Esophagus muscularis mucosa (tissue), 4 donors: ENCODE data around the gene SLC22A4.

Experiments used
- CTCF ChIP-seq, 3 experiments: fragments of 200-600 bp in 2 of 3; fragments of 450-650 bp in 1 of 3; sonication (generic) in 2 of 3; IDR thresholded peaks; one replicate each; pipeline ENCODE4 v1.5.1; 2017 to 2019; ENCODE audit warnings: antibody characterized with exemption in 3 of 3, mild to moderate bottlenecking in 2 of 3, moderate library complexity in 1 of 3
- EP300 ChIP-seq: sonication (generic); formaldehyde crosslinking; IDR thresholded peaks from one replicate; pipeline ENCODE4 v1.6.1; 2017; ENCODE audit warnings: antibody characterized with exemption
- POLR2A ChIP-seq: fragments of 450-650 bp; IDR thresholded peaks from one replicate; pipeline ENCODE4 v1.6.1; 2017; ENCODE audit warnings: antibody characterized with exemption, moderate library complexity, mild to moderate bottlenecking, low read depth

- TF ChIP-seq CTCF (IDR thresholded peaks at IDR 0.05) (no peak), EP300 (no peak), POLR2A (no peak)
Measured at GRCh38 chr5:132277256-132277655, 16.9 kb upstream of the SLC22A4 start.
